ENCODE data around the gene DYNLT5. TPM values are rescaled to one million over a fixed set of nuclear protein-coding genes. Genes with fewer than 3 reads are reported as not detected.

Gene DYNLT5
- total and polyA plus RNA-seq, 4 donors, result 0.55 to 3.1 (median 1.5) TPM

DNA sequence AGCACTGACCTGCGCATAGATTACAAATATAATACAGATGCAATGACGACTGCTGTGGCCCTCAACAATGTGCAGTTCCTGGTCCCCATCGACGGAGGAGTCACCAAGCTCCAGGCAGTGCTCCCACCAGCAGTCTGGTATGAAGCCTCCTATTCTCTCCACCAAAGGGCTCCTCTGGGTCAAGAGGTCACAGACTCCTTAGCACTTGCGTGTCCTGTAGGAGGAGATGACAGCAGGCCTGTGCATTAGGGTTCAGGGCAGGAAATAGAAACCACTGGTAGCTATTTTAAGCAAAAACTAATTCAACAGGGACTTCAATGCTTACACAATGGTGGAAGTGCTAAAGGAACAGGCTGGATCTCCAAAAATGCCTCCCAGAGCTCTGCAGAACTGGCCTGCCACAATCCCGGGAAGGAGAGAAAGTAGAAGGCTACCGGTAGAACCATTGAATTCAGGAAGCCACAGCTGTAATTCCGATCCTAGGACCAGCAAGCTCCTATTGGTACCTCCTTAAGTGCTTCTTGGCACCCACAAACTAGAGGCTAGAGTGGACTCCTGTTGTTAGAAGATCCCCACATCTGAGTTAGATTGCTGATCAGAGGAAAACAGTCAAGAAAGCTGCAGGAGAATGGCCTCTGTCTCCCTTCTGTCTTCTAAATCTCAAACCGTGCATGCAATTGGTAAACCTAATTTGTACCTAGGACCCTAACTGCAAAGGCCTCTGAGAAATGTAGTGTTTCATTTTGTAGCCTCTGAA lies 12.7 kb upstream of the DYNLT5 start (continued):
- TF ChIP-seq, protein P1, sequence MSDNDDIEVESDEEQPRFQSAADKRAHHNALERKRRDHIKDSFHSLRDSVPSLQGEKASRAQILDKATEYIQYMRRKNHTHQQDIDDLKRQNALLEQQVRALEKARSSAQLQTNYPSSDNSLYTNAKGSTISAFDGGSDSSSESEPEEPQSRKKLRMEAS (IDR thresholded peaks at IDR 0.05), result no peak
- TF ChIP-seq, protein P2, sequence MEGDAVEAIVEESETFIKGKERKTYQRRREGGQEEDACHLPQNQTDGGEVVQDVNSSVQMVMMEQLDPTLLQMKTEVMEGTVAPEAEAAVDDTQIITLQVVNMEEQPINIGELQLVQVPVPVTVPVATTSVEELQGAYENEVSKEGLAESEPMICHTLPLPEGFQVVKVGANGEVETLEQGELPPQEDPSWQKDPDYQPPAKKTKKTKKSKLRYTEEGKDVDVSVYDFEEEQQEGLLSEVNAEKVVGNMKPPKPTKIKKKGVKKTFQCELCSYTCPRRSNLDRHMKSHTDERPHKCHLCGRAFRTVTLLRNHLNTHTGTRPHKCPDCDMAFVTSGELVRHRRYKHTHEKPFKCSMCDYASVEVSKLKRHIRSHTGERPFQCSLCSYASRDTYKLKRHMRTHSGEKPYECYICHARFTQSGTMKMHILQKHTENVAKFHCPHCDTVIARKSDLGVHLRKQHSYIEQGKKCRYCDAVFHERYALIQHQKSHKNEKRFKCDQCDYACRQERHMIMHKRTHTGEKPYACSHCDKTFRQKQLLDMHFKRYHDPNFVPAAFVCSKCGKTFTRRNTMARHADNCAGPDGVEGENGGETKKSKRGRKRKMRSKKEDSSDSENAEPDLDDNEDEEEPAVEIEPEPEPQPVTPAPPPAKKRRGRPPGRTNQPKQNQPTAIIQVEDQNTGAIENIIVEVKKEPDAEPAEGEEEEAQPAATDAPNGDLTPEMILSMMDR (IDR thresholded peaks at IDR 0.05; ENCODE audit: low read depth, low read length, missing input control), result no peak

DNA sequence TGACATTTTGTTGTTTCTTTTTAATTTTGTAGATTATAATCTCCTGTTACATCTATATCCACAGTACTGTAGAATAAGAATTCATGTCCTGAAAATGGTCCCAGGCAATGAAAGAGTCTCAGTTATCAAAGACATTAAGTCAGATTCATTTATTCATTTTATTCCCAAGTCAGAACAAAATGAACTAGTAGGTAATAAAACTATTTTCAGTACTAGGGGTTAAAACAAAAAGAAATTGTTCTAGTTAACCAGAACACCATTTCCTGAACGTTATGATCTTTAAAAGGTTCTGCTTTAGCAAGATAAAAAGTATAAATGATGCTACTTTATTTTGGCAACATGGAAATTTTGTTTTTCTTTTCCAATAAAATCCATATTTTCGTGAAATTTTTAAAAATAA lies 6.8 kb upstream of the DYNLT5 start:
- Histone ChIP-seq H3K4me3 (ENCODE audit: low read depth in 1 of 3, low read length in 3 of 3) (no peak overlapping the region), H3K4me1 (ENCODE audit: control insufficient read depth in 4 of 4, insufficient read depth in 4 of 4, low read length in 3 of 4) (peaks cover 0 to under 1% (median 0%) of the 10 kb centered on the region in 4 donors), H3K9me3 (ENCODE audit: control insufficient read depth in 4 of 4, low read length in 3 of 4) (no peaks in the 10 kb centered on the region), H3K36me3 (ENCODE audit: control insufficient read depth in 4 of 4, insufficient read depth in 3 of 4, low read depth in 1 of 4, low read length in 3 of 4) (no peaks in the 10 kb centered on the region), H3K9ac (ENCODE audit: low read depth in 1 of 2, low read length in 2 of 2) (no peak overlapping the region), H3K27ac (ENCODE audit: low read depth in 1 of 2, low read length in 2 of 2) (no peak overlapping the region), H3K27me3 (ENCODE audit: control insufficient read depth in 4 of 4, insufficient read depth in 4 of 4, low read length in 3 of 4) (no peaks in the 10 kb centered on the region)
- no peak for TF ChIP-seq NR2F2 (IDR thresholded peaks at IDR 0.05)
- no peak for TF ChIP-seq FOXA1 (IDR thresholded peaks at IDR 0.05)
- TF ChIP-seq FOXA2 (IDR thresholded peaks at IDR 0.05), result no peak
- TF ChIP-seq, protein P1 (IDR thresholded peaks at IDR 0.05), result no peak
- TF ChIP-seq TAF1 (conservative IDR thresholded peaks at IDR 0.05), result no peak
- TF ChIP-seq, protein P2 (IDR thresholded peaks at IDR 0.05; ENCODE audit: low read depth, low read length, missing input control), result no peak
- no peak for TF ChIP-seq HNF4A (conservative IDR thresholded peaks at IDR 0.05)
- TF ChIP-seq RXRA (IDR thresholded peaks at IDR 0.05), result no peak
- TF ChIP-seq RAD21 (IDR thresholded peaks at IDR 0.05), result no peak
- TF ChIP-seq HNF4G (IDR thresholded peaks at IDR 0.05), result no peak
- no peak for TF ChIP-seq SP1 (IDR thresholded peaks at IDR 0.05)
- 79% methylated on average over 2 of the region's 2 CpGs for WGBS
- no peak for DNase-seq (ENCODE audit: low spot score)

DNA sequence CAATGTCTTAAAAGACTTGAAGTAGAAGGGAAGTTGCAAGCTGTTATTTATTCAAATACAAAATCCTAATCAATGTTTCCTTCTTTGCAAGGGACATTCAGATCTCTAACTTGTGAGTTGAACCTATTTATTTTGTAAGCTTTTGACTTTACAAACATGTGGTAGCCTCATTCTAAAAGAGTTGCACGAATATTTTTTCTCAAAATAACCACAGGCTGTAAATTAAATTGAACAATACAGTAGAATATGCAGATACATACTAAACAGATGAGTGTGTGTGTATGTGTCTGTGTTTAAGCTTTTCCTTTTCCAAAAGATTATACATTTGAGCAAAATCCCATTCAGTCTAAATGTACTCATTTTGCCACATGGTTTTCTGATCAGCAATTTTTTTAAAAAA lies 4.8 kb upstream of the DYNLT5 start:
- no peak for TF ChIP-seq EGR1 (IDR thresholded peaks at IDR 0.05; ENCODE audit: low read depth in 2 of 2)
- TF ChIP-seq JUND (IDR thresholded peaks at IDR 0.05), result no peak
- no peak for TF ChIP-seq YY1 (IDR thresholded peaks at IDR 0.05)
- TF ChIP-seq TAF1 (conservative IDR thresholded peaks at IDR 0.05), result no peak
- TF ChIP-seq FOXA2 (IDR thresholded peaks at IDR 0.05), result no peak
- TF ChIP-seq GABPA (IDR thresholded peaks at IDR 0.05 in 1 of 2, conservative IDR thresholded peaks at IDR 0.05 in 1 of 2), result no peak
- H3K36me3 ChIP-seq (ENCODE audit: control insufficient read depth in 4 of 4, insufficient read depth in 3 of 4, low read depth in 1 of 4, low read length in 3 of 4), result no peaks in the 10 kb centered on the region
- no peak for DNase-seq (ENCODE audit: low spot score)
- H3K9me3 ChIP-seq (ENCODE audit: control insufficient read depth in 4 of 4, low read length in 3 of 4), result no peaks in the 10 kb centered on the region
- no peaks in the 10 kb centered on the region for H3K27me3 ChIP-seq (ENCODE audit: control insufficient read depth in 4 of 4, insufficient read depth in 4 of 4, low read length in 3 of 4)
- 24% methylated on average over 1 of the region's 1 CpG for WGBS
- peaks cover 4 to 20% (median 12%) of the 10 kb centered on the region in 4 donors for H3K4me1 ChIP-seq (ENCODE audit: control insufficient read depth in 4 of 4, insufficient read depth in 4 of 4, low read length in 3 of 4)
- no peak overlapping the region for H3K27ac ChIP-seq (ENCODE audit: low read depth in 1 of 2, low read length in 2 of 2)
- H3K9ac ChIP-seq (ENCODE audit: low read depth in 1 of 2, low read length in 2 of 2), result no peak overlapping the region
- no peak overlapping the region for H3K4me3 ChIP-seq (ENCODE audit: low read depth in 1 of 3, low read length in 3 of 3)

Measured in liver (tissue), 9 donors.